Uterine smooth muscle cell (primary cell): Measurements from ENCODE around the gene EIF4EBP3. TPM values are rescaled to one million over a fixed set of nuclear protein-coding genes. Genes with fewer than 3 reads are reported as not detected.

Experiments
- total RNA-seq: library from RNA; depleted of rRNA; stranded (reverse); fragments of >200 nt; gene quantifications from 2 replicates; pipeline ENCODE4 v1.2.3, GENCODE V29; 2014

EIF4EBP3 gene
- 0.77 and 1.1 TPM in 2 replicates for total RNA-seq

GRCh38 chr5:140547508-140548299 is at the start of gene EIF4EBP3:
EIF4EBP3 (plus strand) TSS chr5:140547662; CDS start chr5:140547738, 76 bp downstream.

GRCh38 chr5:140557136-140557805 is 9.8 kb downstream of the EIF4EBP3 start, which contains the start of gene SRA1:
SRA1 (minus strand) TSS chr5:140557473; CDS start chr5:140557452, 21 bp downstream.

DNA sequence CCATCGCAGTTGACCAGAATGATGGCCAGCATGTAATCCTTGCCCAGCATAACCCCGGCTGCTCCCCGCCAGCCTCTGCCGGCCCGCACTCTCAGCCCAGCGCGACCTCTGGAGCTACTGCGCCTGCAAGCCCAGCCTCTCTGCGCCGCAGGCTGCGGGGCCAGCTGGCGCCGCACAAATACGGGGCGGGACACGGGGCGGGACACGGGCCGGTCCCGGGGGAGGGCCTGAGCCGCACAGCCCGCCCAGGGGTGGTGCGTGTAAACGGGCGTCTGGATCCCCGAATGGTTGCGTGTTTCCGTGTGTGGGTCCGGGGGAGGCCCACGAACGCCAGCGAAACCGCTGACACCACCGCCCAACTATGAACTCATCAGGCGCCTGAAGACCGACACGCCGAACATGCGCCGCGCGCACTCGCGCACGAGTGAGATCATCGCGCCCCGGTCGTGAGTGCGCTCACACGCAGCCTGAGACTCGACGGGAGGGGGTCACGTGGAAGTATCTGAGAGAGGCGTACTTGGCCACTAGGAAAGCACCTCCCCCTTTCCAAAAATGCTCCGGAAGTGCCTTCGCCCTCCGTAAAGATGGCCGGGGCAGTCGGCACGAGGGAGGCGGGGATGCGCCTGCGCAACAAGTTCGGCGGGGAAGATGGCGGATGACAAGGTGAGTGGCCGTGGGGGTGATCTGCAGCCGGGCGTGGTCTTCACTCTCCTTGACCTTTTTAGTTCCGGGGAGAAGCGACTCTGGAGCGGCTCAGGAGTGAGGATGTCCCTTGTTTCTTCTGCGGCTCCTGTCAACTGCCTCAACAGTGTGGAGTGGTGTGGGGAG is 16.9 kb downstream of the EIF4EBP3 start, which contains the start of the genes APBB3 and SLC35A4:
Gene APBB3 (minus strand): TSS at position 403 of the 828 bp plus-strand sequence. CDS start 353 bp downstream, at position 50.
Gene SLC35A4 (plus strand): TSS at position 633 of the 828 bp plus-strand sequence. CDS start 2,342 bp downstream, outside the sequence.

Other genes with a start within 250 kb of the EIF4EBP3 start
- 44.2 and 75.5 TPM in 2 replicates for gene PFDN1, start 244.6 kb upstream of the EIF4EBP3 start, total RNA-seq
- gene HBEGF, start 201.1 kb upstream of the EIF4EBP3 start, total RNA-seq: 6.0 and 12.4 TPM in 2 replicates
- not detected in 2 replicates for gene SLC4A9, start 187.5 kb upstream of the EIF4EBP3 start, total RNA-seq
- gene ANKHD1, start 145.8 kb upstream of the EIF4EBP3 start, total RNA-seq: 74.0 and 87.2 TPM in 2 replicates
- gene SRA1, start 9.8 kb downstream of the EIF4EBP3 start, total RNA-seq: 43.1 and 49.1 TPM in 2 replicates
- 17.2 and 26.0 TPM in 2 replicates for gene APBB3, start 16.9 kb downstream of the EIF4EBP3 start, total RNA-seq
- 15.0 and 21.6 TPM in 2 replicates for gene SLC35A4, start 17.2 kb downstream of the EIF4EBP3 start, total RNA-seq
- 0.11 and 0.25 TPM in 2 replicates for gene CD14, start 85.5 kb downstream of the EIF4EBP3 start, total RNA-seq
- gene TMCO6, start 91.8 kb downstream of the EIF4EBP3 start, total RNA-seq: 9.8 and 12.1 TPM in 2 replicates
- gene NDUFA2, start 100.0 kb downstream of the EIF4EBP3 start, total RNA-seq: 22.8 and 31.7 TPM in 2 replicates
- 101 and 140 TPM in 2 replicates for gene IK, start 100.2 kb downstream of the EIF4EBP3 start, total RNA-seq
- gene WDR55, start 117.2 kb downstream of the EIF4EBP3 start, total RNA-seq: 29.4 and 37.5 TPM in 2 replicates
- 0.12 and 0.33 TPM in 2 replicates for gene DND1, start 125.9 kb downstream of the EIF4EBP3 start, total RNA-seq
- 70.7 and 107 TPM in 2 replicates for gene HARS1, start 143.7 kb downstream of the EIF4EBP3 start, total RNA-seq
- 38.0 and 38.8 TPM in 2 replicates for gene HARS2, start 143.8 kb downstream of the EIF4EBP3 start, total RNA-seq
- 60.6 and 61.1 TPM in 2 replicates for gene ZMAT2, start 152.8 kb downstream of the EIF4EBP3 start, total RNA-seq
- gene PCDHA1, start 238.5 kb downstream of the EIF4EBP3 start, total RNA-seq: under 0.01 TPM in 2 replicates
- gene PCDHA2, start 247.2 kb downstream of the EIF4EBP3 start, total RNA-seq: under 0.01 and 0.11 TPM in 2 replicates